GM19395 (cell line): ENCODE results near the gene KRAS.

ENCODE experiments used
- ATAC-seq: cut with Tn5 transposase; IDR thresholded peaks from one replicate; pipeline ENCODE4 v1.9.1; 2021; ENCODE audit warnings: mild to moderate bottlenecking, moderate library complexity; ENCODE audit not compliant: unreplicated experiment

The KRAS gene

GRCh38 chr12:25256826-25257225 is 6.1 kb upstream of the KRAS start:
- no peak for ATAC-seq

GRCh38 chr12:25256005-25256404 is 5.3 kb upstream of the KRAS start:
- ATAC-seq: no peak

DNA sequence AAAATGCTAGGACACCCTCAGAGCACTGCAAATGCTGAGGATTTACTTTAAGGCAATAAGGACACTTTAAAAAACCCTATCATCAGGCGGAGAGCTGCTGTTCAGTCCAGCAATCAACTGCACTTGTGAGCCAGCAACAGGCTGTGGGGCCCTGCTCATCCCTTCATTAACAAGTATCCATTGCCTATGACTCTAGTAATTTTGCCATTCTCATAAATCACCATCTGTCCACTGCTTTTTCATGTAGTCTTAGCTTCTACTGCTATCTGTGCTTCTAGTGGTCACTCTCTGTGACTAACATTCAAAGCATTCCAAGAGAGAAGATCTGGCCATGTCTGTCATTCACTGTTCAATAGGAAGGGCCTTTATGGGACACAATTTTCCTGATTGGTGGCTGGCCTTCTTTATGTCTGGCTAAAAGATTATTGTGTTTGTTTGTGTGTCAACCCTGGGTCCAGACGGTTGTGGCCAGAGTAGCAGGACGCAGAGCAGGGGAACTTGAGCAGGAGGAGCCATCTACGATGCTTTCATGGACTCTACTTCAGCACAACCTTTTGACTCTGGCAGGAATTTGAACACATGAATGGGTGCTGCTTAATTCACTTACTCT is 3.6 kb upstream of the KRAS start:
- no peak for ATAC-seq

- no peak for ATAC-seq
Observed at GRCh38 chr12:25253371-25254068, 2.8 kb upstream of the KRAS start.

- ATAC-seq: no peak
Observed at GRCh38 chr12:25252946-25253345, 2.2 kb upstream of the KRAS start.

GRCh38 chr12:25251769-25252168 is 1.0 kb upstream of the KRAS start:
- no peak for ATAC-seq

GRCh38 chr12:25249931-25250738 is 594 bp downstream of the KRAS start:
- ATAC-seq: peak; percentile 40

DNA sequence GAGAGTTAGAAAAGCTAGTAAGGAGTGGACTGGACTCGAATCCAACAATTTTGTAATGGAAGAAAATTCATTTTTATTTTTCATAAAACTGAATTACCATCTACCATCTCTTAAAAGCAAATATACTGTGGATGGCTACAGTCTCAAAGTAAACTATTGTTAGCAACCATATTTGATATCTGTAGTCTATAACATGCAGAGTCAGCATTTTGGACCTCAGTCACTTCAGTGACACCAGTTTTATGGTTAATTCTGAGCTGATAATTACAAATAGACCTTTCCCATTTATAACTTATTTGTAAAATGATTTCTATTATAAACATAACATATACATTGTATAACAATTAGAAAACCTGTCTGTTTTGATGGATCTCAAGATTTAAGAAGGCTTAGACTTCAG is 2.0 kb downstream of the KRAS start:
- ATAC-seq: no peak

GRCh38 chr12:25248137-25248536 is 2.6 kb downstream of the KRAS start:
- no peak for ATAC-seq

- ATAC-seq: no peak
Observed at GRCh38 chr12:25245491-25245890, 5.2 kb downstream of the KRAS start.

- ATAC-seq: no peak
Observed at GRCh38 chr12:25243680-25243990, 7.1 kb downstream of the KRAS start.

- ATAC-seq: no peak
Observed at GRCh38 chr12:25242981-25243679, 7.6 kb downstream of the KRAS start.

GRCh38 chr12:25241167-25242020 is 9.3 kb downstream of the KRAS start:
- no peak for ATAC-seq

- ATAC-seq: no peak
Observed at GRCh38 chr12:25236626-25237025, 14.1 kb downstream of the KRAS start.

DNA sequence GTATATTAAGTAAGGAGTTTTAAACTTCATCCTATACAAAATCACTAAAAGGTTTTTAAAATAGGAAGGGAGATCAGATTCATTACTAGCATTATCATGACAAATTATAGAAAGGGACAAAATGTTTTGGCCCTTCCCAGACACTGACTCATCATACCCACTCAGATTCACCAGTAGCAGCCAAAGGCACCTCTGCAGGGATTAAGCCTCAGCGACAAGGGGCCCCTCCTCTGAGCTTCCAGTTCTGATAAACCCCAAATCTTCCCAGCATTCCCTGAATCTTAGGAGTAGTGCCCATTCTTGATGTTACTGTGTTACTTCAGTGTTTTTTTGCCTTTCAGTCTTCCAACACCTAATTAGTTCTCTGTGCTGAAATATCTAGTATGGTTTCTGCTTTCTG is 14.5 kb downstream of the KRAS start:
- ATAC-seq: no peak

GRCh38 chr12:25213338-25213737 is 37.4 kb downstream of the KRAS start:
- ATAC-seq: no peak

- ATAC-seq: no peak
Observed at GRCh38 chr12:25208554-25208953, 42.2 kb downstream of the KRAS start.

DNA sequence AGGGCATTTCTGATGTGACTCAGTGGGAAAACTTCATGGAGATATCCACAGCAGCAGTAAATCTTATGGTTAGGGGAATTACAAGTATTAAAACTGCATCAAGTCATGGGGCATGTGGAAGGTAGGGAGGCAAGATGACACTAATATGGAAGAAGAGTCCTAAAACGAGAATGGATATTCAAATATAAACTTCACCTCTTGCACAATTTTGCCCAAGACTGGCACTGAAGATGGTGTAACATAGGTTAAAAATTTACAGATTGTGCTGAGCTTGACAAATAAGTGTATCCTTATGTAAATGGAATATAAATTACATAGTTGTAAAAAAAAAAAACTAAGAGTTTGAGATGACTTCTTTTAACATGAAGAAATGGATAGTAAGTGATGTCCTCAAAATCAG is 42.9 kb downstream of the KRAS start:
- no peak for ATAC-seq

GRCh38 chr12:25207411-25207810 is 43.3 kb downstream of the KRAS start:
- no peak for ATAC-seq

DNA sequence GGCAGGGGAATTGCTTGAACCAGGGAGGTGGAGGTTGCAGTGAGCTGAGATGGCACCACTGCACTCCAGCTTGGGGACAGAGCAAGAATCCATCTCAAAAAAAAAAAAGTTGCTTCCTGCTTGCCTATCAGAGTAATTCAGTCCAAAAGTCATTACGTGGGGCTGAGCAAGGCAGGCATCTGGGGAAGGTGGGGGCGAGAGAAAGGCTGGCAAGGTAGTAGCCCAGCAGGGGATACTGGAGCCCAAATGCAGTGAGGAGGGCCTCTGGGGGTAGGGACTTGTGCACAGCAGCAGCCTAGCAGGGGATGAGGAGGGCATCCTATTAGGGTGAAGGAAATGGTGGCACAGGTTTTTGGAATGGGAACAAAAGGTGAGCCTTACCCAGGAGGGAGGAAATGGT is 48.6 kb downstream of the KRAS start:
- no peak for ATAC-seq

DNA sequence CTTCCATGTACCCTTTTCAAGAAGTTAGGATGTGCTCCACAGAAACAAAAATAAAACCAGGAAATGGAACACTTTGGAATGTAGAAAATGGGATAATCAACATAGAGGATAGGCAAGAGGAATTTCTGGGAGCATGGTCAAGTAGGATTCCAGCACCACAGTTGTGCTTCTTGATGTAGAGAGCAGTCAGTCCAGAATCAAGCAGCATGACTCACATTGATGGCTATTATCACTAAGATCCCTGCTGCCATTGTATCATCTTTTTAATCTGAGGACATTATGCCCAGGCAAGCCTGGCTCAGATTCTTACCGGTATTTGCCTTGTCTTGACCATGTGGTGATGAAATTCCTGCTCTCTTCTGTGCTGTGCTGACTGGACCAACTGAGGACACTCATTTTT is 50.0 kb downstream of the KRAS start:
- ATAC-seq: no peak
